Neural cell (in vitro differentiated cells): ENCODE results near the gene IMPACT. TPM values are rescaled to one million over a fixed set of nuclear protein-coding genes. Genes with fewer than 3 reads are reported as not detected.

Source experiments
- H2AFZ ChIP-seq: fragments of 200-600, 300-800 bp; sonication (generic), shearing (Covaris generic); 2 replicates; pipeline ENCODE4 v1.6.0; 2014; ENCODE audit warnings: low read depth, mild to moderate bottlenecking, antibody characterized with exemption, low read length, moderate library complexity
- H3F3A ChIP-seq: fragments of 200-600 bp; shearing (Covaris generic); 2 replicates; pipeline ENCODE4 v1.6.1; 2016; ENCODE audit warnings: mild to moderate bottlenecking, moderate library complexity, mixed read lengths, antibody characterized with exemption, low read length; ENCODE audit not compliant: insufficient read depth, poor library complexity, severe bottlenecking
- H3K27ac ChIP-seq: fragments of 200-600, 300-800 bp; sonication (generic), shearing (Covaris generic); 2 replicates; pipeline ENCODE4 v1.5.1; 2014; ENCODE audit warnings: mild to moderate bottlenecking, low read length, moderate library complexity
- H3K27me3 ChIP-seq: fragments of 300-800, 200-600 bp; sonication (generic), shearing (Covaris generic); 2 replicates; pipeline ENCODE4 v1.6.0; 2014; ENCODE audit warnings: mild to moderate bottlenecking, low read depth, low read length, moderate library complexity; ENCODE audit not compliant: insufficient read depth
- H3K36me3 ChIP-seq: fragments of 300-800, 200-600 bp; sonication (generic), shearing (Covaris generic); 2 replicates; pipeline ENCODE4 v1.5.1; 2014; ENCODE audit warnings: mild to moderate bottlenecking, antibody characterized with exemption, low read length, moderate library complexity; ENCODE audit not compliant: insufficient read depth
- H3K4me2 ChIP-seq: fragments of 300-800, 200-600 bp; sonication (generic), shearing (Covaris generic); 2 replicates; pipeline ENCODE4 v1.6.0; 2014; ENCODE audit warnings: mild to moderate bottlenecking, low read length
- H3K4me3 ChIP-seq: fragments of 300-800, 200-600 bp; sonication (generic), shearing (Covaris generic); 2 replicates; pipeline ENCODE4 v1.5.1; 2014; ENCODE audit warnings: mild to moderate bottlenecking, low read length, moderate library complexity
- H3K79me2 ChIP-seq: fragments of 200-600 bp; shearing (Covaris generic); replicated peaks from 2 replicates; pipeline ENCODE4 v1.6.0; 2014; ENCODE audit warnings: mild to moderate bottlenecking, low read length, moderate library complexity; ENCODE audit not compliant: insufficient read depth
- H3K9ac ChIP-seq: fragments of 300-800, 200-600 bp; sonication (generic), shearing (Covaris generic); 2 replicates; pipeline ENCODE4 v1.6.1; 2016; ENCODE audit warnings: mild to moderate bottlenecking, low read length, mixed read lengths
- H3K9me2 ChIP-seq: fragments of 200-600 bp; shearing (Covaris generic); 2 replicates; pipeline ENCODE4 v1.6.1; 2016; ENCODE audit warnings: mild to moderate bottlenecking, low read length, mixed read lengths; ENCODE audit not compliant: insufficient read depth
- H3K9me3 ChIP-seq: fragments of 200-600, 300-800 bp; sonication (generic), shearing (Covaris generic); 2 replicates; pipeline ENCODE4 v1.6.1; 2016; ENCODE audit warnings: mild to moderate bottlenecking, mixed run types, low read length, moderate library complexity, mixed read lengths
- H4K20me1 ChIP-seq: fragments of 200-600 bp; shearing (Covaris generic); 2 replicates; pipeline ENCODE4 v1.6.1; 2016; ENCODE audit warnings: mild to moderate bottlenecking, mixed run types; ENCODE audit not compliant: insufficient read depth
- CTCF ChIP-seq: fragments of 450-650 bp; IDR thresholded peaks from 2 replicates; pipeline ENCODE4 v1.5.1; 2014; ENCODE audit warnings: antibody characterized with exemption, mild to moderate bottlenecking, moderate library complexity; ENCODE audit not compliant: poor library complexity, severe bottlenecking
- EP300 ChIP-seq: fragments of 450-650 bp; conservative IDR thresholded peaks from 2 replicates; pipeline ENCODE4 v1.6.1; 2014; ENCODE audit warnings: antibody characterized with exemption, mild to moderate bottlenecking, moderate library complexity; ENCODE audit not compliant: poor library complexity, severe bottlenecking
- EZH2 ChIP-seq: fragments of 200-600, 300-800 bp; shearing (Covaris generic), sonication (generic); IDR thresholded peaks from 2 replicates; pipeline ENCODE4 v1.6.1; 2014; ENCODE audit warnings: antibody characterized with exemption, low read length, borderline replicate concordance, mild to moderate bottlenecking; ENCODE audit not compliant: insufficient read depth, poor library complexity, severe bottlenecking
- MXI1 ChIP-seq: fragments of 450-650 bp; conservative IDR thresholded peaks from 2 replicates; pipeline ENCODE4 v1.6.1; 2014; ENCODE audit warnings: antibody characterized with exemption, mild to moderate bottlenecking; ENCODE audit not compliant: poor library complexity, severe bottlenecking
- POLR2AphosphoS5 ChIP-seq: IDR thresholded peaks from 2 replicates; pipeline ENCODE4 v1.6.1; 2012
- RAD21 ChIP-seq: fragments of 450-650 bp; conservative IDR thresholded peaks from 2 replicates; pipeline ENCODE4 v1.6.1; 2014; ENCODE audit warnings: antibody characterized with exemption, mild to moderate bottlenecking, moderate library complexity
- SMC3 ChIP-seq: fragments of 450-650 bp; conservative IDR thresholded peaks from 2 replicates; pipeline ENCODE4 v1.6.1; 2014; ENCODE audit warnings: antibody characterized with exemption, mild to moderate bottlenecking, moderate library complexity; ENCODE audit not compliant: poor library complexity
- TAF1 ChIP-seq: IDR thresholded peaks from 2 replicates; pipeline ENCODE4 v1.6.1; 2012; ENCODE audit warnings: low read depth
- polyA plus RNA-seq: library from polyadenylated mRNA; depleted of rRNA; stranded (reverse); fragments of >200 nt; gene quantifications from 2 replicates; pipeline ENCODE4 v1.2.3, GENCODE V29; 2014
- TF ChIP-seq, protein P1 (sequence below): IDR thresholded peaks from 2 replicates; pipeline ENCODE4 v1.6.1; 2012; ENCODE audit warnings: borderline replicate concordance

IMPACT gene
- polyA plus RNA-seq, 1 donor from 2014 or later = 31.1 TPM

- H3K9ac ChIP-seq = no peak overlapping the region
- no peaks in the 10 kb centered on the region for H3K79me2 ChIP-seq
- H3K27ac ChIP-seq = no peak overlapping the region
- H3K4me2 ChIP-seq = no peak overlapping the region
- TF ChIP-seq EZH2 (no peak), RAD21 (no peak), TAF1 (no peak), CTCF (no peak), SMC3 (no peak), MXI1 (no peak), POLR2AphosphoS5 (no peak), EP300 (no peak)
- TF ChIP-seq, protein P1, sequence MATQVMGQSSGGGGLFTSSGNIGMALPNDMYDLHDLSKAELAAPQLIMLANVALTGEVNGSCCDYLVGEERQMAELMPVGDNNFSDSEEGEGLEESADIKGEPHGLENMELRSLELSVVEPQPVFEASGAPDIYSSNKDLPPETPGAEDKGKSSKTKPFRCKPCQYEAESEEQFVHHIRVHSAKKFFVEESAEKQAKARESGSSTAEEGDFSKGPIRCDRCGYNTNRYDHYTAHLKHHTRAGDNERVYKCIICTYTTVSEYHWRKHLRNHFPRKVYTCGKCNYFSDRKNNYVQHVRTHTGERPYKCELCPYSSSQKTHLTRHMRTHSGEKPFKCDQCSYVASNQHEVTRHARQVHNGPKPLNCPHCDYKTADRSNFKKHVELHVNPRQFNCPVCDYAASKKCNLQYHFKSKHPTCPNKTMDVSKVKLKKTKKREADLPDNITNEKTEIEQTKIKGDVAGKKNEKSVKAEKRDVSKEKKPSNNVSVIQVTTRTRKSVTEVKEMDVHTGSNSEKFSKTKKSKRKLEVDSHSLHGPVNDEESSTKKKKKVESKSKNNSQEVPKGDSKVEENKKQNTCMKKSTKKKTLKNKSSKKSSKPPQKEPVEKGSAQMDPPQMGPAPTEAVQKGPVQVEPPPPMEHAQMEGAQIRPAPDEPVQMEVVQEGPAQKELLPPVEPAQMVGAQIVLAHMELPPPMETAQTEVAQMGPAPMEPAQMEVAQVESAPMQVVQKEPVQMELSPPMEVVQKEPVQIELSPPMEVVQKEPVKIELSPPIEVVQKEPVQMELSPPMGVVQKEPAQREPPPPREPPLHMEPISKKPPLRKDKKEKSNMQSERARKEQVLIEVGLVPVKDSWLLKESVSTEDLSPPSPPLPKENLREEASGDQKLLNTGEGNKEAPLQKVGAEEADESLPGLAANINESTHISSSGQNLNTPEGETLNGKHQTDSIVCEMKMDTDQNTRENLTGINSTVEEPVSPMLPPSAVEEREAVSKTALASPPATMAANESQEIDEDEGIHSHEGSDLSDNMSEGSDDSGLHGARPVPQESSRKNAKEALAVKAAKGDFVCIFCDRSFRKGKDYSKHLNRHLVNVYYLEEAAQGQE = no peak
- no peaks in the 10 kb centered on the region for H3K36me3 ChIP-seq
- no peaks in the 10 kb centered on the region for H3F3A ChIP-seq
- H3K9me3 ChIP-seq = no peaks in the 10 kb centered on the region
- H2AFZ ChIP-seq = no peak overlapping the region
- no peaks in the 10 kb centered on the region for H4K20me1 ChIP-seq
- H3K9me2 ChIP-seq = no peaks in the 10 kb centered on the region
- no peaks in the 10 kb centered on the region for H3K27me3 ChIP-seq
- no peak overlapping the region for H3K4me3 ChIP-seq
Observed at GRCh38 chr18:24413148-24413547, 13.3 kb upstream of the IMPACT start.

GRCh38 chr18:24414349-24415003, 12.0 kb upstream of the IMPACT start:
- Histone ChIP-seq H3K9me3 (no peaks in the 10 kb centered on the region), H3K9ac (no peak overlapping the region), H3K4me2 (no peak overlapping the region), H3K36me3 (no peaks in the 10 kb centered on the region), H3F3A (no peaks in the 10 kb centered on the region), H3K9me2 (no peaks in the 10 kb centered on the region), H2AFZ (no peak overlapping the region), H4K20me1 (no peaks in the 10 kb centered on the region), H3K27ac (no peak overlapping the region), H3K4me3 (no peak overlapping the region), H3K27me3 (no peaks in the 10 kb centered on the region), H3K79me2 (no peaks in the 10 kb centered on the region)
- TF ChIP-seq EZH2 (no peak), EP300 (no peak), MXI1 (no peak)
